Esophagus muscularis mucosa (tissue), 4 donors: ENCODE measurements around the gene KRTCAP3.

Source experiments
- EP300 ChIP-seq: sonication (generic); formaldehyde crosslinking; IDR thresholded peaks from one replicate; pipeline ENCODE4 v1.6.1; 2017; ENCODE audit warnings: antibody characterized with exemption
- POLR2A ChIP-seq: fragments of 450-650 bp; IDR thresholded peaks from one replicate; pipeline ENCODE4 v1.6.1; 2017; ENCODE audit warnings: antibody characterized with exemption, moderate library complexity, mild to moderate bottlenecking, low read depth
- POLR2AphosphoS5 ChIP-seq, 2 donors: sonication (generic); formaldehyde crosslinking; IDR thresholded peaks; one replicate each; pipeline ENCODE4 v1.6.1; 2017; ENCODE audit warnings: antibody characterized with exemption in 2 of 2
- TF ChIP-seq, protein P1 (sequence below), 3 experiments: fragments of 200-600 bp in 2 of 3; fragments of 450-650 bp in 1 of 3; sonication (generic) in 2 of 3; IDR thresholded peaks; one replicate each; pipeline ENCODE4 v1.5.1; 2017 to 2019; ENCODE audit warnings: antibody characterized with exemption in 3 of 3, mild to moderate bottlenecking in 2 of 3, moderate library complexity in 1 of 3

DNA sequence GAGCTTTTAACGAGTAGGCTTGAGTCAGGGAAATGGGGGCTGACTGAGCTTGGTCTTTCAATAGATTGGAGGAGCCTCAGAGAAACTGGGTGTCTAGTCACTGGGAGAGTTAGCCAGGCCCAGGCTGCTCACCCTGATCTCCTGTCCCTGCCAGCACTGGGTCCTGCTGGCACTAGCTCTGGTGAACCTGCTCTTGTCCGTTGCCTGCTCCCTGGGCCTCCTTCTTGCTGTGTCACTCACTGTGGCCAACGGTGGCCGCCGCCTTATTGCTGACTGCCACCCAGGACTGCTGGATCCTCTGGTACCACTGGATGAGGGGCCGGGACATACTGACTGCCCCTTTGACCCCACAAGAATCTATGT is 720 bp downstream of the KRTCAP3 start:
- TF ChIP-seq, protein P1, sequence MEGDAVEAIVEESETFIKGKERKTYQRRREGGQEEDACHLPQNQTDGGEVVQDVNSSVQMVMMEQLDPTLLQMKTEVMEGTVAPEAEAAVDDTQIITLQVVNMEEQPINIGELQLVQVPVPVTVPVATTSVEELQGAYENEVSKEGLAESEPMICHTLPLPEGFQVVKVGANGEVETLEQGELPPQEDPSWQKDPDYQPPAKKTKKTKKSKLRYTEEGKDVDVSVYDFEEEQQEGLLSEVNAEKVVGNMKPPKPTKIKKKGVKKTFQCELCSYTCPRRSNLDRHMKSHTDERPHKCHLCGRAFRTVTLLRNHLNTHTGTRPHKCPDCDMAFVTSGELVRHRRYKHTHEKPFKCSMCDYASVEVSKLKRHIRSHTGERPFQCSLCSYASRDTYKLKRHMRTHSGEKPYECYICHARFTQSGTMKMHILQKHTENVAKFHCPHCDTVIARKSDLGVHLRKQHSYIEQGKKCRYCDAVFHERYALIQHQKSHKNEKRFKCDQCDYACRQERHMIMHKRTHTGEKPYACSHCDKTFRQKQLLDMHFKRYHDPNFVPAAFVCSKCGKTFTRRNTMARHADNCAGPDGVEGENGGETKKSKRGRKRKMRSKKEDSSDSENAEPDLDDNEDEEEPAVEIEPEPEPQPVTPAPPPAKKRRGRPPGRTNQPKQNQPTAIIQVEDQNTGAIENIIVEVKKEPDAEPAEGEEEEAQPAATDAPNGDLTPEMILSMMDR (IDR thresholded peaks at IDR 0.05), result no peak
- TF ChIP-seq EP300, result no peak
- no peak for TF ChIP-seq POLR2A
- no peak for TF ChIP-seq POLR2AphosphoS5 (IDR thresholded peaks at IDR 0.05)
